ENCODE measurements around the gene GFM2. TPM values are rescaled to one million over a fixed set of nuclear protein-coding genes. Genes with fewer than 3 reads are reported as not detected.

The GFM2 gene
- total and polyA plus RNA-seq, 2 of the 13 experiments (the other 11 are each of a cell fraction or from before 2014, with no cell fraction given), result 22.0 to 41.6 TPM

- no peak for TF ChIP-seq MLLT10 (CRISPR knock-in tag; IDR thresholded peaks at IDR 0.05)
- TF ChIP-seq UBTF (CRISPR knock-in tag; IDR thresholded peaks at IDR 0.05), result peak; percentile 97
- TF ChIP-seq FOXK2 (IDR thresholded peaks at IDR 0.05), result no peak
- TF ChIP-seq ZNF12 (CRISPR knock-in tag; IDR thresholded peaks at IDR 0.05), result no peak
- TF ChIP-seq ZNF18 (CRISPR knock-in tag; IDR thresholded peaks at IDR 0.05; ENCODE audit: insufficient replicate concordance), result no peak
- TF ChIP-seq ZNF10 (CRISPR knock-in tag; IDR thresholded peaks at IDR 0.05; ENCODE audit: borderline replicate concordance, low read depth), result no peak
- TF ChIP-seq ZNF781 (CRISPR knock-in tag; IDR thresholded peaks at IDR 0.05; ENCODE audit: borderline replicate concordance, not compliant biosample characterization), result no peak
- TF ChIP-seq EP300 (IDR thresholded peaks at IDR 0.05; ENCODE audit: low read depth in 2 of 2, low read length in 2 of 2), result no peak
- no peak for TF ChIP-seq EP300 (CRISPR knock-in tag; IDR thresholded peaks at IDR 0.05; ENCODE audit: borderline replicate concordance)
- peak; percentile 66; the same call in 1 of the 2 replicates for TF ChIP-seq RFXAP (CRISPR knock-in tag; IDR thresholded peaks at IDR 0.05; ENCODE audit: borderline replicate concordance)
- no peak for TF ChIP-seq SP2 (CRISPR knock-in tag; IDR thresholded peaks at IDR 0.05)
- no peak for TF ChIP-seq SIN3B (IDR thresholded peaks at IDR 0.05; ENCODE audit: low read length)
- TF ChIP-seq ZEB1 (IDR thresholded peaks at IDR 0.05; ENCODE audit: insufficient replicate concordance, low read depth), result no peak
- no peak for TF ChIP-seq FOXC1 (CRISPR knock-in tag; IDR thresholded peaks at IDR 0.05; ENCODE audit: borderline replicate concordance)
- 0 out of 2 replicates have a peak, but pooled peaks have one; percentile 31 for TF ChIP-seq RAD21 (CRISPR knock-in tag; IDR thresholded peaks at IDR 0.05)
- no peak for TF ChIP-seq ZBTB49 (CRISPR knock-in tag; IDR thresholded peaks at IDR 0.05; ENCODE audit: borderline replicate concordance)
- peak; percentile 30 for TF ChIP-seq FOXA3 (CRISPR knock-in tag; IDR thresholded peaks at IDR 0.05)
- no peak for TF ChIP-seq ZKSCAN1 (IDR thresholded peaks at IDR 0.05; ENCODE audit: low read length)
- peak; percentile 94 for TF ChIP-seq SP5 (CRISPR knock-in tag; IDR thresholded peaks at IDR 0.05; ENCODE audit: borderline replicate concordance, low read depth)
- TF ChIP-seq RBFOX2 (IDR thresholded peaks at IDR 0.05; ENCODE audit: low read depth, low read length), result peak; percentile 85
- no peak for TF ChIP-seq KLF6 (CRISPR knock-in tag; IDR thresholded peaks at IDR 0.05)
- TF ChIP-seq DBP (CRISPR knock-in tag; IDR thresholded peaks at IDR 0.05; ENCODE audit: not compliant biosample characterization), result no peak
- TF ChIP-seq AHR (CRISPR knock-in tag; IDR thresholded peaks at IDR 0.05), result no peak
These were observed 81.7 kb downstream of the GFM2 start, which contains the start of gene HEXB (continued) for GRCh38 chr5:74684900-74685851.
